T-helper 2 cell treated with Interferon-gamma antibody and Interleukin-4, amounts not matched to agents 5 μg/mL and 100 μg/mL, for 36 hours (primary cell): ENCODE data around the gene EVX2.

Experiments
- DNase-seq: peaks from one replicate; pipeline ENCODE4 v3.0.0; 2021; ENCODE audit warnings: low spot score
- H3K27ac Mint-ChIP-seq: one replicate; pipeline ENCODE4 v1.8.0; 2021; ENCODE audit warnings: mild to moderate bottlenecking, mixed read lengths
- H3K27me3 Mint-ChIP-seq: one replicate; pipeline ENCODE4 v1.8.0; 2021; ENCODE audit warnings: low read depth, mixed read lengths
- H3K36me3 Mint-ChIP-seq: one replicate; pipeline ENCODE4 v1.8.0; 2021; ENCODE audit warnings: low read depth, mixed read lengths
- H3K4me1 Mint-ChIP-seq: one replicate; pipeline ENCODE4 v1.8.0; 2021; ENCODE audit warnings: low read depth, mixed read lengths
- H3K4me3 Mint-ChIP-seq: one replicate; pipeline ENCODE4 v1.8.0; 2022; ENCODE audit warnings: mild to moderate bottlenecking, moderate library complexity, mixed read lengths
- H3K9me3 Mint-ChIP-seq: one replicate; pipeline ENCODE4 v1.8.0; 2021; ENCODE audit warnings: mixed read lengths

EVX2 gene

DNA sequence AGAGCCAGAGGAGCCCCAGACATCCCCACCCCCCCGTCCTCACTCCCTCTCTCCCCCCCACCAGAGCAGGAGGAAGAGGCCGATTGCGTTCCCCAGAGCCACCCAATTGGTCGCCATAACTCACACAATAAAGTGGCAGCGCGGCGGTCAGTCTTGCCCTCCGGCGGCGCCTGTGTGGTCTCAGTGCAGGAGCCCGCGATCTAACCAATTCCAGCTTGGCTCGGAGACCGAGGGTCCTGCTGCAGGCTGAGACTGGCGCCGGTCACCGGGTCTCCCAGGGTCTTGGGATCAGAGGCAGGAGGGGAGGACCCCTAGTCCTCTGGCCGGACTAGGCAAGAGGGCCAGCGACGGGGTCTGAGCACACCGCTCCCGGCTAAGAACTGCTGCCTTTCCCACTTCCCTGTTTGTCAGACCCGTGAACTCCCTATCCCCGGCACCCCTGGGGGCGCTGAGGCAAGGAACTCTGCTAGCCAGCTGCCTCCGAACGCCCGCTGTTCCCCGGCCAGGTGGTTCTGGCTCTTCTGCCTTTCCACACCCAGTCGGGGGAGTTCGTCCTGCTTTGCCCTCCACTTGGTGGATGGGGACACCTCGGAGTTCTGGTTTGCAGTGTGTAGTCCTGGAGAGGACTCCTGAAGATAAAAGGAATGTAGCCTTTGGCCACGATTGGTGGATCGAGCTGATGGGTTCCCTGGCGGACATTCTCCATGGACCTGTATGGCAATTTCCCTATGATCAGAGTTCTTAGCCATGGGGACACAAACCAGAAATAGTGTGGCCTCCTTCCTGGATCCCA, 14.8 kb upstream of the EVX2 start:
- no peaks in the 10 kb centered on the region for H3K36me3 Mint-ChIP-seq
- H3K27ac Mint-ChIP-seq, result no peak overlapping the region
- H3K4me3 Mint-ChIP-seq, result no peak overlapping the region
- no peaks in the 10 kb centered on the region for H3K9me3 Mint-ChIP-seq
- no peak for DNase-seq
- H3K4me1 Mint-ChIP-seq, result peaks cover 11% of the 10 kb centered on the region
- H3K27me3 Mint-ChIP-seq, result peaks cover 97% of the 10 kb centered on the region

GRCh38 chr2:176097820-176098365, 14.1 kb upstream of the EVX2 start:
- Mint-ChIP-seq H3K27ac (peak overlapping the region; percentile 31), H3K36me3 (no peaks in the 10 kb centered on the region), H3K9me3 (no peaks in the 10 kb centered on the region), H3K4me1 (peaks cover 11% of the 10 kb centered on the region), H3K4me3 (peak overlapping the region; percentile 58), H3K27me3 (peaks cover 96% of the 10 kb centered on the region)
- no peak for DNase-seq

- Mint-ChIP-seq H3K27ac (peak overlapping the region; percentile 31), H3K27me3 (peaks cover 89% of the 10 kb centered on the region)
- peak; percentile 35 for DNase-seq
Measured at GRCh38 chr2:176096986-176097819, 13.4 kb upstream of the EVX2 start.

GRCh38 chr2:176096243-176096985, 12.7 kb upstream of the EVX2 start:
- no peak overlapping the region for H3K27ac Mint-ChIP-seq
- peak overlapping the region; percentile 58 for H3K4me3 Mint-ChIP-seq
- no peaks in the 10 kb centered on the region for H3K9me3 Mint-ChIP-seq
- H3K36me3 Mint-ChIP-seq, result no peaks in the 10 kb centered on the region
- DNase-seq, result no peak
- peaks cover 89% of the 10 kb centered on the region for H3K27me3 Mint-ChIP-seq
- H3K4me1 Mint-ChIP-seq, result peaks cover 14% of the 10 kb centered on the region

More at GRCh38 chr2:176096986-176097819, 13.4 kb upstream of the EVX2 start:
- Mint-ChIP-seq H3K9me3 (no peaks in the 10 kb centered on the region), H3K4me3 (peak overlapping the region; percentile 58), H3K4me1 (peaks cover 11% of the 10 kb centered on the region), H3K36me3 (no peaks in the 10 kb centered on the region)

DNA sequence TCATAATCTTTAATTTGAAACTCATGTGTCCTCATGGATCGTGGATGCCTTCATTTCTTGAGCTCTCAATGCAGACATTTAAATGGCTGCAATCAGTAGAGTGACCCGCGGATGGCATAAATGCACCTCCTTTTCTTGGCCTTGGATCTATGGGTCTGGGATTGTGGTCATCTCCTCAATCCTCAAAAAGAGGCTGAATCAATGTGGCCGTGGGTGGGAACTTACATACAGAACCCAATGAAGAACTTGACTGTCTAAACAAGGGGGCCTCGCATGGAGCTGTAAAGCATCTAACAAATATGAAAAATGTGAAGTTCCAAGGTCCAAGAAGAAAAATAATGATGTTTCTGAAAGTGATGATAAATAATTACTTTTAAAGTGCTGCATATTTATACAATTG, 11.7 kb upstream of the EVX2 start:
- Mint-ChIP-seq H3K4me3 (no peak overlapping the region), H3K9me3 (no peaks in the 10 kb centered on the region), H3K36me3 (no peaks in the 10 kb centered on the region), H3K4me1 (peaks cover 14% of the 10 kb centered on the region), H3K27me3 (peaks cover 89% of the 10 kb centered on the region), H3K27ac (no peak overlapping the region)
- DNase-seq, result no peak

DNA sequence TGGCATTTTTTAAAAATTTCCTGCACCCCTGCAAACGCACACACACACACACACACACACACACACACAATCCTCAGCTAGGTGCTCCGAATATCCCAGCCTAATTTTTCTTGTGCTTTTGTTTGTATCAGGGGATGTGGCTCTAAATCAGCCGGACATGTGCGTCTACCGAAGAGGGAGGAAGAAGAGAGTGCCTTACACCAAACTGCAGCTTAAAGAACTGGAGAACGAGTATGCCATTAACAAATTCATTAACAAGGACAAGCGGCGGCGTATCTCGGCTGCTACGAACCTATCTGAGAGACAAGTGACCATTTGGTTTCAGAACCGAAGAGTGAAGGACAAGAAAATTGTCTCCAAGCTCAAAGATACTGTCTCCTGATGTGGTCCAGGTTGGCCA, 10.6 kb upstream of the EVX2 start:
- Mint-ChIP-seq H3K9me3 (no peaks in the 10 kb centered on the region), H3K36me3 (no peaks in the 10 kb centered on the region), H3K27me3 (peaks cover 92% of the 10 kb centered on the region), H3K27ac (no peak overlapping the region), H3K4me3 (no peak overlapping the region), H3K4me1 (peaks cover 14% of the 10 kb centered on the region)
- no peak for DNase-seq

DNA sequence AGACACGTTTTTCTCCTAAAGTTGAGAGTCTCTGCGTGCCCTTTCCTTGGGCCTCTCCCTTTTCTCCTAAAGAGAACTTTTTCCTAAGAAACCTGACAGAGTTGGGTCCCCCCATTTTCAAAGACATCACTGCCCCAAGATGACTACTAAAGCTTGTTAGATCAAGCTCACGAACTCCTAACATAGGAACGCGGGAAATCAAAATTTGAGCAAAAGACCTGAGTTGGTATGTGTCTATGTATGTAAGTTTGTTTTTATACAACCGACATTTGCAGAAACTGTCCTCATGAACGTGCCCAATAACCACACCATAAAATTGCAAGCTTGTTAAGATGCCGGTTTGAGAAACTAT, 10.1 kb upstream of the EVX2 start:
- Mint-ChIP-seq H3K27me3 (peaks cover 92% of the 10 kb centered on the region), H3K4me1 (peaks cover 14% of the 10 kb centered on the region), H3K27ac (peak overlapping the region; percentile 68), H3K36me3 (no peaks in the 10 kb centered on the region), H3K9me3 (no peaks in the 10 kb centered on the region), H3K4me3 (no peak overlapping the region)
- no peak for DNase-seq

DNA sequence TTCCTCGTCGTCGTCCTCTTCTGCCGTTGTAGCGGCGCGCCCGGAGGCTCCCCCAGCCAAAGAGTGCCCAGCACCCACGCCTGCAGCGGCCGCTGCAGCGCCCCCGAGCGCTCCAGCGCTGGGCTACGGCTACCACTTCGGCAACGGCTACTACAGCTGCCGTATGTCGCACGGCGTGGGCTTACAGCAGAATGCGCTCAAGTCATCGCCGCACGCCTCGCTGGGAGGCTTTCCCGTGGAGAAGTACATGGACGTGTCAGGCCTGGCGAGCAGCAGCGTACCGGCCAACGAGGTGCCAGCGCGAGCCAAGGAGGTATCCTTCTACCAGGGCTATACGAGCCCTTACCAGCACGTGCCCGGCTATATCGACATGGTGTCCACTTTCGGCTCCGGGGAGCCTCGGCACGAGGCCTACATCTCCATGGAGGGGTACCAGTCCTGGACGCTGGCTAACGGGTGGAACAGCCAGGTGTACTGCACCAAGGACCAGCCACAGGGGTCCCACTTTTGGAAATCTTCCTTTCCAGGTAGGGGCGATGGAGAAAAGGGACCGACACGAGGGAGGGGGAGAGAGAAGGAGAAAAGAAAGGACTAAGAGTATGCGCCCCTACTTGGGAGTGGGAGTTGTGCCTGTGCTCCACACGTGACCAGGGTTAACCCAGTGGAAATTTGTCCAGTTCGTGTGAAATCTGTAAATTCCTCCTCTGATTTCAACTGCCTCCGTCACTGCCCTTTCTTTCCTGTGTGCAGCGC, 9.6 kb upstream of the EVX2 start:
- Mint-ChIP-seq H3K4me3 (no peak overlapping the region), H3K27me3 (peaks cover 92% of the 10 kb centered on the region), H3K4me1 (peaks cover 16% of the 10 kb centered on the region), H3K36me3 (no peaks in the 10 kb centered on the region), H3K9me3 (no peaks in the 10 kb centered on the region), H3K27ac (peak overlapping the region; percentile 68)
- no peak for DNase-seq

DNA sequence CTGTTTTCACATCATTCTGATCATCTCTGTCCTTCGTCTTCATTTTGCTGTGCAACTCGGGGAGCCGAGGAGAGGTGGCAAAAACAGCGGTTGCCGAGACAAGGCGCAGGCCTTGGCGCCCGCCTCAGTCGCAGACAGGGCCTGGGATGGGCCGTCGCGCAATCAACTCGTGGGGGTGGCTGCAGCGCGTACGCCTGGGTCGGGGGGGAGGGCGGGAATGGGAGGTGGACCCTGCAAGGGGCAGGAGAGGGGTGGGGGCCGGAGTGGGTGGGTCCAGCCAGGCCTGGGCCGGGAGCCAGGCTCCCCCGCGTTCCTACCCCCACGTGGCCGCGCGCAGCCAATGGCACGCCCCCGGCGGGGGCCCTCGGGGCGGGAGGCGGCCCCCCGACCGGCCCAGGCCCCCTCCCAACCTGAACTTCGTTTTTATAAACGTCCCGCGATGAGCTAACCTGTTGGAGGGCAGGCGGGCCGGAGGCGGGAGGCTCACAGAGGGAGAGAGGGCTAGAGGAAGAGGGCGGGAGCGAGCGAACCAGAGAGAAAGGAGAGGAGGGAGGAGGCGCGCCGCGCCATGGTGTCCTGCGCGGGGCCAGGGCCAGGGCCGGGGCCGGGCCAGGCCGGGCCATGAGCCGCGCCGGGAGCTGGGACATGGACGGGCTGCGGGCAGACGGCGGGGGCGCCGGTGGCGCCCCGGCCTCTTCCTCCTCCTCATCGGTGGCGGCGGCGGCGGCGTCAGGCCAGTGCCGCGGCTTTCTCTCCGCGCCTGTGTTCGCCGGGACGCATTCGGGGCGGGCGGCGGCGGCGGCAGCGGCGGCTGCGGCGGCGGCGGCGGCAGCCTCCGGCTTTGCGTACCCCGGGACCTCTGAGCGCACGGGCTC, 8.7 kb upstream of the EVX2 start, which contains the start of gene HOXD13:
TSS of gene HOXD13 (plus strand) at position 452 of the 875 bp plus-strand sequence. CDS start at position 622, 170 bp downstream.
- Mint-ChIP-seq H3K27me3 (peaks cover 92% of the 10 kb centered on the region), H3K36me3 (no peaks in the 10 kb centered on the region), H3K4me1 (peaks cover 15% of the 10 kb centered on the region), H3K27ac (peak within 1 kb of the TSS; percentile 69), H3K9me3 (no peaks in the 10 kb centered on the region), H3K4me3 (peak within 1 kb of the TSS; percentile 29)
- no peak for DNase-seq

DNA sequence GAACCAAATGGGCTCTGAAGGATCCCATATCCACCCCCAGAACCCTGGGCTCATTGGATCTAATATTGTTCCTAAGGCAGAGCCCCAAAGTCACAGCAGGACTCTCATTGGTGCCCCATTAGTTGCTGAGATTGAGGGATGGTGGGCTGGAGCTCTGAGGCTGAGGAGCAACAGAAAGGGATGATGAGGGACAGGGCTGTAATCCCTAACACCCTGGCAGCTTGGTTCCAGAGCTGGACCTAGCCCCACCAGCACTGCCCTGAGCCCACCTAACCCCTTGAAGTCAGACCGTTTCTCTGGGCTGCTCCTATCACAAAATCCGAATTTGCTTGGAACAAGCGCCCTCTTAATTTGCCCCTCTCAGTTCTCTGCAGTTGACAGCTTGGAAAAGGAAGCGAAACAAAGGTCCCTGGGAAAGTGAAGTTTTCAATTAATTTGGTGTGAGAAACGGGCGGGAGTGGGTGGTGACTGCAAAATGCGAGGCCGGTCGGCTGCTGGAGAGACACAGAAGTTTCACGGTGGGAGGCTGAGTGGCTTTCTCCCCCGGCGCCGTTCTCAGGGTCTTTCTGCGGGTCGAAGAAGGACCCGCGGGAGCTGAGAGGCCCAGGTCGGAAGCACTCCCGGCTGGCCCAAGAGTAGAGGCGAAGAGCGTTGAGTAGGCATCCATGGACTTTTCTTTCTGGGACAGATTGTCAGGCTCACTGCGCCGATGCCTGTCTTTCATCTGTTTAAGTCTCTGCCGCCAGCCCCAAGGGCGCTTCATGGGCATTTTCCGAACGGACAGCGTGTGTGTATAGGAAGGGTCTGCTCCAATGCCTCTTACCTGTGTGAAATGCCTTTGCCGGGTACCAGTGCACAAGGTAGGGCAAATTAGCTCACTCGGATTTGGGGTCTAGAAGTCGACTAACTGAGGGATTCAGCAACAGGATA, 7.8 kb upstream of the EVX2 start:
- H3K36me3 Mint-ChIP-seq, result no peaks in the 10 kb centered on the region
- H3K4me1 Mint-ChIP-seq, result peaks cover 12% of the 10 kb centered on the region
- H3K27me3 Mint-ChIP-seq, result peaks cover 92% of the 10 kb centered on the region
- no peak for DNase-seq
- H3K4me3 Mint-ChIP-seq, result peak overlapping the region; percentile 29
- peak overlapping the region; percentile 69 for H3K27ac Mint-ChIP-seq
- no peaks in the 10 kb centered on the region for H3K9me3 Mint-ChIP-seq

DNA sequence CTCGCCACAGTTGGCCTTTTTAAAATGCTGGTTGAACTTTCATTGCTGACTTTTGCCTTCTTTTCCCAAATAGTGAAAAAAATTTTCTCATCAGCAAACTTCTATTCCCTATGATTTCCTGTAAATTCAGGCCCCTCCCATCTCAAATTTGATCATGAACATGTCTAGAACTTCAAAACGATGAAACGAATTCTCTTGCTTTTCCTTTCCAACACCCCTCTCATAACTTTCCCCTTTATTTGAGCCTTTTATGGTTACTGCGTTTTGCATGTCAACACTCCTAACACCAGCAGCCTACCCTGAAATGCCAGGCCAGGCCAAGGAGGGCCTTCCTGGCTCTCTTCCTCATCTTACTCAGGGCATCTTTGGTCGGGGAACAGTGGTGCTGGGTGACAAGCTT, 7.1 kb upstream of the EVX2 start:
- H3K27me3 Mint-ChIP-seq, result peaks cover 91% of the 10 kb centered on the region
- DNase-seq, result no peak
- H3K4me3 Mint-ChIP-seq, result no peak overlapping the region
- peaks cover 10% of the 10 kb centered on the region for H3K4me1 Mint-ChIP-seq
- H3K27ac Mint-ChIP-seq, result no peak overlapping the region
- no peaks in the 10 kb centered on the region for H3K36me3 Mint-ChIP-seq
- H3K9me3 Mint-ChIP-seq, result no peaks in the 10 kb centered on the region
